HG02884 (cell line): ENCODE data around the gene MMAB.

Source experiments
- ATAC-seq: cut with Tn5 transposase; IDR thresholded peaks from one replicate; pipeline ENCODE4 v1.9.1; 2021; ENCODE audit warnings: mild to moderate bottlenecking, moderate library complexity; ENCODE audit not compliant: unreplicated experiment

MMAB gene

DNA sequence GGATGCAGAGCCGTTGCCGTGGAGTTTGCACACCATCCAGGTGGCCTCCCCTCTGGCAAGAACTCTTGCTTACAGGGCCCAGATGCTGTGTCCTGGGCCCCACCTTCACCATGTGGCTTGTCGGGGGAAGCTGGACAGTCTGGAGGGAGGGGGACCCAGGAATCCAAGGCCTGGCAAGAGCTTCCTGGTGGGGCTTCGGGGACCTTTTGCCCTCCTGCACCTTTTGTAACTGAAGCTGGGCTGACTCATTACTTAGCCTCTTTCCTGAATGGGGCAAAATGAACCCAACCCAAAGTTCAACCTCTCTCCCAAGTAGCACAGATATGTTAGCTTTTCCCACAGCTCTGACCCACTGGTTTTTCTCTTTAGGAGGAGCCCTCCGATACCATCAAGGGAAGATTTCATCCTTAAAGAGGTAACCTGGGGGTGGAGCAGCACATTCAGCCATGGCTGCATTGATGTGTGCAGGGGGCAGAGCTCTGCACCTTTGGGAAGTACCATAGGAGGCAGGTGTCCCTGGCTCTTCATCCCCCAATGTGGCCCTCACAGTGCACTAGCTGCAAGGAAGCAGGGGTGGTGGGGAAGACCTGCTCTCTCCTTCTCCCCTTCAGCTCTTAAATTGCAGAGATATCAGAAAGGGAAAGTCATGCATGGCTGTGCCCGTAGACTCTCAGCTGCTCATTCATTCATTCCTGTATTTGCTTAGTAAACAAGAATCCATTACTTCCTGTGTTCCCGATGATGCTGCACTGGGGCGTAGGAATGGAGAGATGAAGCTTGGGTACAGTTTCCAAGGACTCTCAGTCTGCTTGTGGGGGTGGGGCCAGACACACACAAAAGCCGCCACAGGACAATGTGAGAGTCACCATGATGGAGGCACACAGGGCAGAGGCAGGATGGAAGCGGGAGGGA is 13.3 kb upstream of the MMAB start:
- ATAC-seq, result no peak

DNA sequence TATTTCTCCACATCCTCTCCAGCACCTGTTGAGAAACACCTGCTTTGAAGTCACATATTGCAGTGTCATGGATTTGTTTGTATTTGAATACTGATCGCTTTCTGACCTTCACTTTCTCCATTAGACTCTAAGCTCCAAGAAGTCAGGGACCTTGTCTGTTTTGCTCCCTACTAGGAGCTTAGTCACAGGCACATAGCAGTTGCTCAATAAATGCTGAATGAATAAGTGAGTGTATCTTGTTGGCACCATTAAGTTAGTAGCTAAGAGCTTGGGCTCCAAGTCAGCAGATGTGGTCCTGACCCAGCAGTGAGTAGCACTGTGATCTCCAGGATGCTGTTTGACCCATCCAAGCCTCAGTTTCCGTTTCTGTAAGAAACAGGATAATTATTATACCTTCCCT is 10.4 kb upstream of the MMAB start:
- ATAC-seq, result no peak

DNA sequence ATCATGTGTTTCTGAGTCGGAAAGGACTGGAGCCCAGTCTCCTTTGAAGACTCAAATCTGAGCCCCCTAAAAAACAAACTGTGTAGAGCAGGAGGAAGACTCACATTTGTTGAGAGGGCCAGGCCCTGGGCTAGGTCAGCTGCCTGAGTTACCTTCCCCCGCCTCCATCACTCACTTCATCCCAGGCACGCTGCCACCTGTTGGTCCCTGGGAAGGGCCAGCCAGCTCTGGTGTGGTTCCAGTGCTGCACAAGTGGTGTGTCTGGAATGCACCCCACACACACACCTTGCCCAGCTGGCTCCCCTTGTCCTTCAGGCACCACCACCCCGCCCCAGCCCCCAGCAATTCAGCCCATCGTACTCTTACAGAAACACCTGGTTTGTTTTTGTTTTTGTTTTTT is 9.3 kb upstream of the MMAB start:
- ATAC-seq, result no peak

DNA sequence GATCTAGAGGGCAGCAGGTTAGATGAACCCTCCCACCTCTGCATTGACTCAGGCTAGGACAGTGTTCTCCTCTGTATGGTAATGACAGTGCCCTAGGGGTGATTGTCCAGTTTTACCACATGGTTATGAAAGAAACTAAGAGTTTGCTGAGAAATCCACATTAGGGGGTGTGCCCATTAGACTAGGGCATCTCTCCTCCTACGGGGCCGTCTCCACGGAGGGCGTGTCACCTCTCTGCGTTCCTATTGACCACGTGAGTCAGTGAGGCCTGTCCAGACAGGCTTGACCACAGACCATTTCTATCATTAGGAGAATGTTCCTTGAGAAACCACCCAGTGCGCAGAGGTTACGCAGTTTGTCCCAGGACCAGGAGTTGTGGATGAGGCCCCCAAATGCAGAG is 8.6 kb upstream of the MMAB start:
- ATAC-seq, result no peak

DNA sequence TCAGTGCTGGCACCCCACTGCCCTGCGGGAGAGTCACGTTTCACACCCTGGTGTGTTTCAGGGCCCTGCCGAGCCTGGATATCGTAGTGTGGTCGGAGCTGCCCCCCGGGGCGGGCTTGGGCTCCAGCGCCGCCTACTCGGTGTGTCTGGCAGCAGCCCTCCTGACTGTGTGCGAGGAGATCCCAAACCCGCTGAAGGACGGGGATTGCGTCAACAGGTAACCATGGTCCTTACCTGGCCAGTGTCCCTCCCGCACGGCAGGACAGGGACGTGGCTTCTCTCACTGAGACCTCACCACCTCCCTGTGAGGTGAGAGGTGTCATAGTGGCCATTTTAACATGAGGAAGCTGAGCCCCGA is 8.0 kb upstream of the MMAB start:
- ATAC-seq, result no peak

DNA sequence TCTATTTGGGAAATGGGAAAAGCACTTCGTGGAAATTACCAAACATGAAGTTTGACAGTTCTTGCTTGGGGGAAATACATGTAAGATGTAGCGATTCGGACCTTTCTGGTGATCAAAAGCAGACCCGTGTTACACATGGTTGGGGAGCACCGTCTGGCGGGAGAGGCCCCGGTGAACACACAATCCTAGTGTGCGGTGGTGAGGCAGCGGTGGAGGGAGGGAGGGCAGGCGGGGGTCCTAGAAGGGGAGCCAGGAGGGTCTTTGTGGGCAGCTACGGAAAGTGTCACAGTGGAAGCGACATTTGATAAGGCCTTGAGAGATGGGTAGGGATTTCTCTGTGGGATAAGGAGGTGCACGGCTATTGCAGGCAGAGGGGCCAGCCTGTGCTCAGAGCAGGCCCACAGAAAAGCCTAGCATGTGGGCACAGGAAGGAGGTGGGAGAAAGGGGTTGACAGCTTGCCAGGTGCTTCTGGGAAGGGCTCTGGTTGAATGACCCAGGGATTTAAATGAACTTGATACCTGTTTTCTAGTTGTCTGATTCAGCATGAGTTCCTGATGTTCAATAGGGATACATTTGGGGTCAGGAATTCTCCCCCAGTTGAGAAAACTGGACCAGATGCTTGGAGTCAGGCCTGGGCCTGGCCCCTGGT is 7.5 kb upstream of the MMAB start:
- ATAC-seq, result no peak

DNA sequence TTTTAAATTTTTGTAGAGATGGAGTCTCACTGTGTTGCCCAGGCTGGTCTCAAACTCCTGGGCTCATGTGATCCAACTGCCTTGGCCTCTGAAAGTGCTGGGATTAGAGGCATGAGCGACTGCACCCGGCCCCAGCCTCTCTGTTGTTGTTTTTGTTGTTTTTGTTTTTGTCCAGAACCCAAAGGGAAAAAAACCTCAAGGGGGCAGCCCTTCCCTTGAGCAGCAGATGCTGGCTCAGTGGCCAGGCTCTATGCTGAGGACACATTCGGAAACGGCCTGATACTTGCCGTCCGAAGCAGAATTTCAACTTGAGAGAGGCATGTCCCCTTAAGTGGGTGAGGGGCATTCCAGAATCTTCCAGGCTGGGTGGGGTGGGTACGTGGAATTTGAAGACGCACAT is 7.0 kb upstream of the MMAB start:
- no peak for ATAC-seq

DNA sequence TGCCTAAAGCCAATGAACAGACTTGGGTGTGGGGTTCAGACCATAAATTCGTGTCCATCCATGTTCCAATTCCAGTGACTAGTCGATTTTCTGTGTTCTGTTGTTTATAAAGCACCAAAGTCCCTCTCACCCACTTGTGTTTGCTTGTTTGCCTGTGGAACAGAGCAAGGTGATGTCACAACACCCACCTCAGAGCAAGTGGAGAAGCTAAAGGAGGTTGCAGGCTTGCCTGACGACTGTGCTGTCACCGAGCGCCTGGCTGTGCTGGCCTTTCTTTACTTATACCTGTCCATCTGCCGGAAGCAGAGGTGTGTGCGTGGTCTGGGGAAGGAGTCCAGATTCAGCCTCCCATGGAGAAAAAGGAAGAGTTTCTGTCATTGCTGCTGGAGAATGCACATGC is 6.3 kb upstream of the MMAB start:
- ATAC-seq, result no peak

DNA sequence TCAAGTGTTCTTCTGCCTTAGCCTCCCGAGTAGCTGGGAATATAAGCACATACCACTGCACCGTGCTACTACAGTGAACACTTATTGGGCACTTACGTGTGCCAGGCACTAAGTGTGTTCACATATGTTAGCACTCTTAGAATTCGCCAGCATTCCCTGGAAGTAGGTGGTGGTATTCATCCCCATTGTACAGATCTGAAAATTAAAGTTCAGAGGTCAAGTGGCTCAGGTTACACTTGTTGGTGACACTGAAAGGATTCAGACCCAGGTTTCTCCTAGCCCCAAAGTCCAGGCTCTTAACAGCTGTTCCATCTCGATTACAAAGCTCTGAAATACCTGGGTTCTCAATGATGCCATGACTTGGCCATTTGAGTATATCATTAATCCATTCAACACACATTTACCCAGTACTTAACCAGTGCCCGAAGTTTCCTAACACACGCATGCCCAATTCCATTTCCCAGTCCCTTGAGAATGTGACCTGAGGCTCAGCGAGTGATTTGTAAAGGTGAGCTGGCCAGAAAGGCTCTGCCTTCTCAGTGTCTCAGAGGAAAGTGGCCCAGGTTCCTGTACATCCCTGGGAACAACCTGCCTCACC is 5.1 kb upstream of the MMAB start:
- ATAC-seq, result no peak

DNA sequence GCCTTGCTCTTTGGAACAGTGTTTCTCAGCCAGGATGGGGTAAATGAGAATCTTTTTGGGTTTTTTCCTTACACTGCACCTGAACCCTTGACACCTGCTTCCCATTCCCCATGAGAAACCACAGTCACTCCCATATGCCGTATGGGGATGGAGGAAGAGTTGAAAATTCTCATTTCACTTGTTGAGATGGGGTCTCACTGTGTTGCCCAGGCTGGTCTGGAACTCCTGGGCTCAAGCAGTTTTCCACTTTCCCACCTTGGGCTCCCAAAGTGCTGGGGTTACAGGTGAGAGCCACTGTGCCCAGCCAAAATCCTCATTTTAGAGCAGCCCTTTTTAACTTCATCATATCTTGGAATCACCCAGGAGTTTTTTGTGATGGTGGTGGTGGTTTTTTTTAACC is 4.0 kb upstream of the MMAB start:
- no peak for ATAC-seq

DNA sequence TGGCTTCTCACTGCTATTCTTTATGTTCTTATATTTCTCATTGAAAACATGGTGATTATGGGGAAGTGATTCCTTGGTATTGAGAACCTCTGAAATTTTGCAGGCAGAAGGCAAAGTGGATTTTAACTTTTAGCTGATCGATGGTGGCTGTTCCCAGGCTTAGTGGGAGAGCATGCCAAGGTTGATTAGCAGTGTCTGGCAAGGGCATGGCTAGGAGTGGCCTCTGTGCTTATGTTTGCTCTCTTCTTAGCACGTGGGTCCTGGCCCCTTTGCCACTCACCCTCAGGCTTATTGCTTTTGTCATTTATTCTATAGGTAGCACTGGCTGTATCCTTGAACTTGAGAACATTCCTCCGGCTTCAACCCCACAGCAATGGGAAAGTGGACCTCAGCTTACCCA is 2.4 kb upstream of the MMAB start:
- ATAC-seq, result no peak

DNA sequence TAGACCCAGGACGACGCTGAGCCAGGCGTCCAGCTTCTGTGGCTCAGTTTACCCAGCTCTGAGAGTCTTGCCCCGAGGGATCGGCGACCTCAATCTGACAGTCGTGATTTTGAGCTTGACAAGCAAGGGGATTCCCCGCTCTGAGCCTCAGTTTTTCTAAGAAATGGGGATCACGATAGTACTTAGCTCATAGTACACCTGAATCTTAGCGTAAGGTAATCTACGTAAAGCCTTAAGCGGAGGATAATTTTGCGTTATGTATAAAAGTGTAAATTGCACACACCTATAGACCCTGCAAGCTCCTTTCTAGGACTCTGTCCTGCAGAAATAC is 575 bp upstream of the MMAB start:
- ATAC-seq, result peak; percentile 1

DNA sequence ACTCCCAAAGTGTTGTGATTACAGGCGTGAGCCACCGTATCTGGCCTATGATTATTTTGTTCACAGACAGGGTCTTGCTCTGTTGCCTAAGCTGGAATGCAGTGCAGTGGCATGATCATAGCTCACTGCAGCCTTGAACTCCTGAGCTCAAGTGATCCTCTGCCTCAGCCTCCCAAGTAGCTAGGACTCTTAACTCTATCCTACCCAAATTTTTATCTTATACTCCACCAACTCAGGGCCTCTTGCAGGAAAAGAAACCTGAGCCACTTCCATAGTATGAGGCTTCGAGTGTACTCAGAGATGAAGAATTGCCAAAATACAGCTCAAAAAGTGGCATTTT is 828 bp downstream of the MMAB start:
- ATAC-seq, result no peak

DNA sequence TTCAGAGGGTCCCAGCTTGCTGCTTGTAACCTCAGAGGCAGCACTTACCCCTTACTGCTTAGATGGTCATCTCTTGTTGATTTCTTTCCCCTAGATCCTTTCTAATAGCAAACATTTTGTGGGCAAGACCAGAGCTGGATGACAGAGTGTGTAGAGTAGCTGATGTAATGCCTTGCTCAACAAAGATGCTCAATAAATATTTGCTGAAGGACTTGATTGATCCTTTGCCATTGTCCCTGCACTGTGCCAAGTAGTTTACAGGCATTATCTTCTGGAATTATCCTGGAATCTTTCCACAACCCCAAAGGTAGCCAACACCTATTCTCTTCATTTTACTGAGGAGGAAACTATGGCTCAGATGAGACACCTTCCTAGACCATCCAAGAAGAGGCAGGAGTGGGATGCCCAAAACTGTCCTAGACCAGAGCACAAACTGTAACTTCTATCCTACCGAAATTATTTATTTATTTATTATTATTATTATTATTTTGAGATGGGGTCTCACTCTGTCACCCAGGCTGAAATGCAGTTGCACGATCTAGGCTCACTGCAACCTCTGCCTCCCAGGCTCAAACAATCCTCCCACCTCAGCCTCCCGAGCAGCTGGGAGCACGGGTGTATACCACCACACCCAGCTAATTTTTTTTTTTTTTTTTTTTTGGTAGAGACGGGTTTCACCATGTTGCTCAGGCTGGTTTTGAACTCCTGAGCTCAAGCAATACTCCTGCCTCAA is 1.4 kb downstream of the MMAB start:
- ATAC-seq, result no peak

DNA sequence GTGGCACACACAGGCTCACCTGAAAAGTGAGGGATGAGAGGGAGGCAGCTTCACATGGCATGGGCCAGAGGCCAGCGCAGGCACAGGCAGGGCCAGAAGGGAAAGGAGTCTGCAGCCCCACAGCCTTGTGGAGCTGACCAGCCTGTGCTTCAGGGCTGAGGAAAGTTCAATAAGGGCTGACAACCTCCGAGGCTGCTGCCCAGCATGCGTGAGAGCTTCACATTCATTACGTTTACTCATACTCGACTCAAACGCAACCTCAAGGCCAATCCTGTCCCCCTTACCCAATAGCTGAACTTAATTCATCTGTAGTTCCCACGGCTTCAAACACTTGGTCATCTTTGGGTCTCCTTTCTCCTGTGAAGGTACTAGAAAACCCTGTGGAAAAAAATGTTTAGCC is 4.8 kb downstream of the MMAB start:
- ATAC-seq, result no peak

DNA sequence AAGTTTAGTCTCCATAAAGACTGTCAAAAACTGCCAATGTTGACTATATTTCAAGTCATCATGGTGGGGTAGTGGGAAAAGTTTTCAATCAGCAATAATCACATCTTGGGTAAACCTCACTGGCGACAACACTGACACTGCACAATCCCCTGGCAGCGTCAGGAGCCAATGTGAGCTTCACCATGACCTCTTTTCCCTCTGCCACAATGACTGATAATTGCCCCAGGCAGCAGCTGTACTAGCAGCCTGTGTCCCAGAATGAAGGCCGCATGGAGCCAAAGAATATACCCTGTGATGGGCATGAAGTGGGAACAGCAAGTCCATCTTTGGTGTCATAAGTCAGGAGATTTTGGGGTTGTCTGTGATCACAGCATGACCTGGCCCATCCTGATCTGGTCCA is 5.3 kb downstream of the MMAB start:
- ATAC-seq, result no peak

DNA sequence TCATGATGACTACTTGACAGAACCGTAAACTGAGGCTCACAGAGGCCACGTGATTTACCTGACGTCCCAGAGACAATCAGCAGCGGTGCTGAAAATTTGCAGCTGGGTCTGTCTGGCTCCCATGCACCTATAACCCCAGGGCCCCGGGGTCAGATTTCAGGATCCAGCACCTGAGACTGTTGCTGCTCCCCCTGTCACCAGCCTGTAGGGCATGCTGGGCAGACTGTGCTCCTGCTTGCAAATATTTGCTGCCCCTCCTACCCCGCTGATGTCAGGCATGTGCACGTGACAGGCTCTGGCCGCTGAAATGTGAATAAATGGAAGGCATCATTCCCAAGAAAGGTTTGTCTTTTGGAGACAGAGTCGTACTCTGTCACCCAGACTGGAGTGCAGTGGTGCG is 6.0 kb downstream of the MMAB start:
- no peak for ATAC-seq

DNA sequence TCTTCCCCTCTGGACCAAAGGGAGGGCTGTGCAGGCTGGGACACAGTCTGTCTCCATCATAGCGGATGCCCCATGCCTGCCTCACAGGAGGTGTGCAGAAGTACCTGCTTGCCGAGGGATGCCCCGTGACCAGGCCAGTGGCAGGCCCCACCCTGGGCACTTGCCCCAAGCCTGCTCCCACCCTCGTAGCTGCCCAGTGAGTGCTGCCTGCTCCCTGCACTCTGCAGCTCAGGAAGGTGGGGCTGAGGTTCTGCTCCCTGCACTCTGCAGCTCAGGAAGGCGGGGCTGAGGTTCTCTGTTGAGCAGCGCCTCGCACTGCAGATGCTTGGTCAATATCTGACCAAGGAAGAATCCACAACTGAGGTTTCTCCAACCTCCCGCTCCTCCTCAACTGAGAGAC is 6.9 kb downstream of the MMAB start:
- no peak for ATAC-seq

DNA sequence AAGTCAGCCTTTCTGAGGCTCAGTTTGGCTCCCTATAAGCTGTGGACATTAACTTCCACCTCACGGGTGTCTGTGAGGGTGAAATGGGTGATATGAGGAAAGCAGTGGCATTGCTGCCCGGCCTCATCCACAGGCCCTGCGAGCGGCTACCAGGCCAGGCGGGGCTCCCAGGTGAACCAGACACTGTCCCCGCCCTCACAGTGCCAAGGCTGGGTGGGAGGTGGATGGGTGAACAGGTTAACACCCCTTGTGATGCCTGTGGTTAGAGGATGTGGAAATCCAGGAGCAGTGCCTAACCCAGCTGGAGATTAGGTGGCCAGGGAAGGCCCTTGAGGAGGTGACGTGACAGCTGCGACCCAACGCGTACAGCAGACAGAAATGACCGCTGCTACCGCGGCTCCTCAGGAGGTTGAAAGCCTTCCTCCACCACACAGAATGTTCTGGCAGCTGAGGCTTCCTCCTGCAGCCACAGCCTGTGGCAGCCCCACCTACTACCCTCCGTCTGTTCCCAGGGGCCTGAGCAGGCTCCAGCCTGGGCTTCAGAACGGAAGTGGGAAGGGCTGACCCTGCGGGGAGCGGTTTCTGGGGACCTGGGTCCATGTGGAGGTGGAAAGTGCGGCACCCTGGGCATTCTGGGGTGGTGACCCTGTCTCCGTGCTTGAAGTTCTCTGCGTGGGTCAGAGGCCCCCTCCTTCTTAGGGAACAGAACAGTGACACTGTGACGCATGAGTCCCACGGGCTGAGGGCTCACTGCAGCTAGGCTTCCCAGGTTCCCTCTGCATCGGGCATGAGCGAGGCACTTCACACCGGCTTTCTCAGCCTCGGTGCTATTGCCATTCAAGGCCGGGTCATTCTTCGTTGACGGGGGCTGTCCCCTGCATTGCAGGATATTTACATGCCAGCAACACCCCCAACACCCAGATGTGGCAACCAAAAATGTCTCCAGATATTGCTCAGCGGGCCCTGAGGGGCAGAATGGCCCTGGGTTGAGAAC is 9.7 kb downstream of the MMAB start:
- ATAC-seq, result no peak

DNA sequence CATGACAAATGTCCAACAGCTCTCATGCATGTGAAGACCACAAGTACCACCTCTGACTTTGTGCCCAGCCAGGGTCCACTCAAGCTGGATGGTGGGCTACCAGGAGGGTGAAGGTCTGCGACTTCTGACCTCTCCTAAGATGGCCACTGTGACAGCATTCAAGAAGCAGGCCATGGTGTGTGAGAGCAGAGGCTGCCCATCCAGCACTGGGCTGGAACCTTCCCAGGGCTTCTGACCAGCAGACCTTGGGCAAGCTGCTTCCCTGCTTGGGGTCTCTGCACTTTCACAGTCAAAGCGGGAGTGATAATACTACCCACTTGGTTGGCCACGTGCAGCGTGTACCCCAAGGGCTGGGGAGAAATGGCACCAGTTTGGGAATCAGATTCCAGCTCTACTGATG is 10.4 kb downstream of the MMAB start:
- ATAC-seq, result no peak

DNA sequence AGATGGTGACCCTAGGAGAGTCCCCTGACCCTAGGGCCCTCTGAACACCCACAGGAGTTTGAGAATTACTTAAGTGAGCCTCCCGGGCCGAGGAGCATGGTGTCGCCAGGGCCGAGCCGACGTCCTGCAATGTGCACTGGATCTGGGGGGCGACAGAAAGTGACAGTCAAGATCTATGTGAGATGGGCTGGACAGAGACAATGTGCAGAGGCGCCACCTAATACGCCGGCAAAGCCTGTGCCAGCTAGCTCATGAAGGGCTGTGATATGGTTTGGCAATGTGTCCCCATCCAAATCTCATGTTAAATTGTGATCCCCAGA is 11.6 kb downstream of the MMAB start:
- ATAC-seq, result no peak
